ENCODE measurements around the gene SYT12. TPM values are rescaled to one million over a fixed set of nuclear protein-coding genes. Genes with fewer than 3 reads are reported as not detected.

Gene SYT12
- total RNA-seq, 1 experiment from 2014 or later: 11.1 TPM

GRCh38 chr11:67031791-67032561, 9.0 kb downstream of the SYT12 start:
- Histone ChIP-seq H3K9me3 (ENCODE audit: insufficient read depth, low read depth) (no peaks in the 10 kb centered on the region), H3K9me2 (ENCODE audit: insufficient read depth) (no peaks in the 10 kb centered on the region), H3K4me3 (peak overlapping the region; percentile 22; the same call in 1 of the 2 replicates), H4K20me1 (ENCODE audit: insufficient read depth) (no peaks in the 10 kb centered on the region), H3K79me2 (ENCODE audit: low read depth) (no peaks in the 10 kb centered on the region), H3K27me3 (ENCODE audit: insufficient read depth, low read depth) (no peaks in the 10 kb centered on the region), H2AFZ (0 out of 2 replicates have a peak overlapping the region, but pooled peaks have one; percentile 10), H3F3A (ENCODE audit: insufficient read depth, low read depth) (peaks cover 54% of the 10 kb centered on the region), H3K36me3 (ENCODE audit: low read depth) (no peaks in the 10 kb centered on the region), H3K27ac (peak overlapping the region; percentile 77), H3K4me2 (peak overlapping the region; percentile 76), H3K4me1 (replicated peaks; ENCODE audit: insufficient read depth) (peaks cover 57% of the 10 kb centered on the region)
- TSS peak; percentile 79 for BruUV-seq (replicated peaks)
- POLR2A ChIA-PET (ENCODE audit: unreplicated experiment): interaction anchor here (0.5 to 0.8 kb wide), 5 partner anchors 13 to 1304 kb away, joined by 3 to 8 read pairs (median 3); no protein-coding TSS in a partner anchor
- intact Hi-C loops (cut with micrococcal nuclease; ENCODE audit: unreplicated experiment): loop anchor here (1.0 to 5.0 kb wide), 4 partner anchors 23 to 550 kb away; partner anchors contain the start of genes DPP3 and PC
- no peak for TF ChIP-seq EZH2 (IDR thresholded peaks at IDR 0.05; ENCODE audit: low read depth)
- TF ChIP-seq, protein P1, sequence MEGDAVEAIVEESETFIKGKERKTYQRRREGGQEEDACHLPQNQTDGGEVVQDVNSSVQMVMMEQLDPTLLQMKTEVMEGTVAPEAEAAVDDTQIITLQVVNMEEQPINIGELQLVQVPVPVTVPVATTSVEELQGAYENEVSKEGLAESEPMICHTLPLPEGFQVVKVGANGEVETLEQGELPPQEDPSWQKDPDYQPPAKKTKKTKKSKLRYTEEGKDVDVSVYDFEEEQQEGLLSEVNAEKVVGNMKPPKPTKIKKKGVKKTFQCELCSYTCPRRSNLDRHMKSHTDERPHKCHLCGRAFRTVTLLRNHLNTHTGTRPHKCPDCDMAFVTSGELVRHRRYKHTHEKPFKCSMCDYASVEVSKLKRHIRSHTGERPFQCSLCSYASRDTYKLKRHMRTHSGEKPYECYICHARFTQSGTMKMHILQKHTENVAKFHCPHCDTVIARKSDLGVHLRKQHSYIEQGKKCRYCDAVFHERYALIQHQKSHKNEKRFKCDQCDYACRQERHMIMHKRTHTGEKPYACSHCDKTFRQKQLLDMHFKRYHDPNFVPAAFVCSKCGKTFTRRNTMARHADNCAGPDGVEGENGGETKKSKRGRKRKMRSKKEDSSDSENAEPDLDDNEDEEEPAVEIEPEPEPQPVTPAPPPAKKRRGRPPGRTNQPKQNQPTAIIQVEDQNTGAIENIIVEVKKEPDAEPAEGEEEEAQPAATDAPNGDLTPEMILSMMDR (conservative IDR thresholded peaks at IDR 0.05): no peak
- CTCF ChIA-PET: interaction anchor here (1.1 kb wide), 1 partner anchor 10 kb away, joined by 4 read pairs; no protein-coding TSS in a partner anchor
- DNase-seq: peak; percentile 92

- peak overlapping the region; percentile 77 for H3K27ac ChIP-seq
These were observed 10.1 kb downstream of the SYT12 start for GRCh38 chr11:67032830-67033551.

More at GRCh38 chr11:67032830-67033551, 10.1 kb downstream of the SYT12 start:
- Histone ChIP-seq H3K9me3 (ENCODE audit: insufficient read depth, low read depth) (no peaks in the 10 kb centered on the region), H3K27me3 (ENCODE audit: insufficient read depth, low read depth) (no peaks in the 10 kb centered on the region), H3K4me1 (replicated peaks; ENCODE audit: insufficient read depth) (peaks cover 52% of the 10 kb centered on the region), H4K20me1 (ENCODE audit: insufficient read depth) (no peaks in the 10 kb centered on the region), H2AFZ (no peak overlapping the region), H3K4me2 (peak overlapping the region; percentile 76), H3K79me2 (ENCODE audit: low read depth) (no peaks in the 10 kb centered on the region), H3F3A (ENCODE audit: insufficient read depth, low read depth) (peaks cover 57% of the 10 kb centered on the region), H3K36me3 (ENCODE audit: low read depth) (no peaks in the 10 kb centered on the region), H3K9me2 (ENCODE audit: insufficient read depth) (no peaks in the 10 kb centered on the region), H3K4me3 (peak overlapping the region; percentile 22; the same call in 1 of the 2 replicates)
- intact Hi-C loops (cut with micrococcal nuclease; ENCODE audit: unreplicated experiment): loop anchor here (5.0 kb wide), 2 partner anchors 76 to 551 kb away; partner anchors contain the start of genes DPP3 and PC
- TF ChIP-seq, protein P1 (conservative IDR thresholded peaks at IDR 0.05): no peak
- TF ChIP-seq EZH2 (IDR thresholded peaks at IDR 0.05; ENCODE audit: low read depth): no peak
- BruUV-seq (replicated peaks): no TSS peak
- DNase-seq: peak; percentile 71 to 79
- CTCF ChIA-PET: interaction anchor here (0.5 to 0.7 kb wide), 4 partner anchors 13 to 230 kb away, joined by 3 to 8 read pairs (median 4); no protein-coding TSS in a partner anchor
- POLR2A ChIA-PET (ENCODE audit: unreplicated experiment): interaction anchor here (0.6 to 0.9 kb wide), 2 partner anchors 14 to 141 kb away, joined by 3 to 8 read pairs; no protein-coding TSS in a partner anchor
